HG03439 (cell line): ENCODE measurements around the gene UTS2R.

Source experiments
- ATAC-seq: cut with Tn5 transposase; IDR thresholded peaks from one replicate; pipeline ENCODE4 v1.9.1; 2021; ENCODE audit warnings: mild to moderate bottlenecking, moderate library complexity; ENCODE audit not compliant: unreplicated experiment

UTS2R gene

DNA sequence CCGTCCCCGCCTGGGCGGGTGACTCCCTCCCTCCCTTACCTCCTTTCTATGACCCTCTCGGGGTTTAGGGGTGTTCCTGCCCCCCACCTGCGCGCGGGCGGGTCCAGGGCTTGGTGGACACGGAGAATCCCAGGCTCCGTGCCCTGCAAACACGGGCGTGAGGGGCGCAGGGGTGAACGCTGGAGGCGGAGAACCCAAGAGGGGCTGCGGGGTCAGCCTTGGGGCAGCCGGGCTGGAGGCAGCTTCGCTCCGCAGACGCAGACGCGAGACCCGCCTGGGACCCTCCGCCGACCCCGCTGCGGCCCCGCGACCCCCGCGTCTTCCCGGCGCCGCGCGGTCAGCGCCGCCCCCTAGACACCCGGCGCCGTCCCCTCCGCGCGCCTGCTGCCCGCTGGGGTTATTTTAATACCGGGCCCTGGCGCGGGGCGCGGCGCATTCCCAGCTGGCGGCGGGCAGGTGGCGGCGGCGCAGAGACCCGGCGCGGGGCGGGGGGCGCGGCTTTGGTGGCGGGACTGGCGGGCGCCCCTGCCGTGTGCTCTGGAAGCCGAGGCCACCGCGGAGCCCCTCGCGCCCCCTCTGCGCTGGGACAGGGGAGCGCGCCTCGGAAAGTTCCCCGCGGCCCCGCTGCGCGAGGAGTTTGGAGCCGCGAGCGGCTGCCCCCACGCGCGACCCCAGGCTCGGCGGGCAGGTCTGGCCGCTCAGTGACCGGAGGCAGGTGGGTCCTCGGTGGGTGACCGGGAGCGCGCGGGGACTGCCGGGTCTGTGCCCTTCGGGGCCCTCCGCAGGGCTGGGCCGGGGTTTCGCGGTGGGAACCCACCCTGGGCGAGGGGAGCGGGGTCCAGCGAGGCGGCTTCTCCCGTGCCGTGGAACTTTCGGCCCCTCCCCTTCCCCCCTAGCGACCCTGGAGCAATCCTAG is at the start of gene UTS2R:
Gene UTS2R, plus strand, starts transcription at position 433 of the 916 bp plus-strand sequence. CDS start 2,560 bp downstream, outside the sequence.
- ATAC-seq: no peak

DNA sequence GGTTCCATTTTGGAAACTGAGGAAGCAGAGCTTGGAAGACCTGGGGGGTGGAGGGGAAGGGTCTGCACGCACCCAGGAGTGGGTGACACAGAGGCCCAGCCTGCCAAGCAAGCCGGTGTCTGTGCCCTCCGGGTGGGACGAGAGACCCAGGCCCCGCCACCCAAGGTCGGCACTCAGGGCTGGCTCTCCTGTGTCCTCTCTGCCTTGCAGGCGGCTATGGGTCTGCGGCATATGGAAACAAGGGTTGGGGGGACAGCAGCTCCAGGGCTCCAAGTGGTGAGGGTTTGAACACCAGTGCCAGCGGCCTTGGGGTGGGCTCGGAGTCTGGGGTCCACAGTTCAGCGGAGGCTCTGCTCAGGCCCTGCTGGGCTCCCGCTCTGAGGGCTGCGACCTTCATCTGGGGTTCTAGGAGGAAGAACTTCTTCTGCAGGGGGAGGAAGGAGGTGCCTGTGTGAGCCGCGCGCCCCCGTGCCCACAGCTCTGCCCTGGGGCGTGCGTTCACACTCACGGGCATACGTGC is 49.6 kb upstream of the UTS2R start:
- no peak for ATAC-seq

DNA sequence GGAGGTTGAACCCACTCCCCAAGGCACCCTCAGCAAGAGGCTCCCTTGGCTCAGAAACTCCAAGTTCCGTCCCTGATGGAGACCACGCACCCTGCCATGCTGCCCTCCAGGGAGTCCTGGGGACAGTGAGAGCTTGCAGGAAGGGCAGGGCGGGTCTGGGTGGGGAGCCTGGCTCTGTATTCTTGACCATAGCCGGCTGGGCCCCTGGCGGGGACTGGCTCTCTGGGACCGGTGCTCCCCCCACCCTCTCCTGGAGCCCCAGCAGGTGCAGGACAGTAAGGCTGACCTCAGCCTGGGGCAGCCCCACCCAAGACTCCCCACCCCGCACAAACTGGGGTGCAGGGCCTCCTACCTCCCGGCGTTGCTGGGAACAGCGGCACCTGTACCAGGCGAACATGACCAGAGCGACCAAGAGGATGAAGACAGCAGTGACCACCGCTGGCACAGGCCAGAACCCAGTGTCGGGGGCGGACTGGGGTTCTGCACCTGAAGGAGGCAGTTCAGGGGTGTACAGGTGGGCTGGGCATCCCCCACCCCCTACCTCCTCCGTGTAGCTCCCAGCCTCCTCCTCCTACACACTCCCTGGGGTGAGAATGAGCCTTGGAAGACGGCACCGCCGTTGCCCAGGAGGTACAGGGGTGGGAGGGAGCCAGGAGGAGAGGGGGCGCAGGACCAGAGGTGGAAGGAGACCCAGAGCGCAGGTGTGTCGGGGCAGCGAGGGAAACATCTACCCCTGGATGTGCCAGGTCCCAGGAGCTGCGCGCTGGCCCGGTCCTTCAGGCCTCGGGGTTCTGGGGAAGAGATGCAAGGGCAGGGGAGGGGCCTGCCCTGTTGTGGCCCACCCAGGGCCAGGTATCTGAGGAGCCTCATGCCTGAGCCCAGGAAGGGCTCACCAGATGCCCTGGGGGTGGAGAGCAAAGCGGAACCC is 48.8 kb upstream of the UTS2R start:
- ATAC-seq: no peak

DNA sequence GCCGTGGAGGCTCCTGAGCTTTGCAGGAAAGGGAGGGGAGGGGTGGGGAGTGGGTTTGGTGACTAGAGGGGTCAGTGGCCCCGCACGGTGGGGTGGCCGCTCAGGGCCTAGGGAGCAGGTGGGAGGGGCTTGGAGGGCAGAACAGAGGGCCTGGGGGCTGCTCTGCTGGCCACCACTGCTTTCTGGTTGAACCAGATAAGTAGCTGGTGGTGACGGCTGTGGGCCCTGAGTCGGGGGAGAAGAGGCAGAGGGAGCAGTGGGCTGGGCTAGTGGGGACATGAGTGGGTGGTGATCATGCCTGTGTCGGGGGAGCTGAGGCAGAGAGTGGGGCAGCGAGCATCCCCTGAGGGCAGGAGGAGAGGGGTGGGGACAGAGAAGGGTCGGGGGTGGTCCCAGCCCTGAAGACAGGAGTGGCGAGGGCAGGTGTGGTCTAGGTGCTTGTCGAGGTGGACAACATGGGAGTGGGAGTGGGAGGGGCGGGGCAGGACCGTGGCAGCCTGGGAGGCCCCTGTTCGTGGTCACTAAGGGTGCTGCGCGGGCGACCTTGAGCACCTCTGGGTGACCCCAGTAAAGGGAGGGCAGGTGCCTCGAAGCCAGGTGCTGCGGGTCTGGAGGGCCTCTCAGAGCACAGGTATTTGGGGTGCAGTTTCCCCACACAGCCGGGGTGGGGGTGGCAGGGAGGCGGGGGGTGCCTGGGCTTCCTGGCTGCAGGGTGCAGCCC is 47.9 kb upstream of the UTS2R start:
- ATAC-seq: no peak

DNA sequence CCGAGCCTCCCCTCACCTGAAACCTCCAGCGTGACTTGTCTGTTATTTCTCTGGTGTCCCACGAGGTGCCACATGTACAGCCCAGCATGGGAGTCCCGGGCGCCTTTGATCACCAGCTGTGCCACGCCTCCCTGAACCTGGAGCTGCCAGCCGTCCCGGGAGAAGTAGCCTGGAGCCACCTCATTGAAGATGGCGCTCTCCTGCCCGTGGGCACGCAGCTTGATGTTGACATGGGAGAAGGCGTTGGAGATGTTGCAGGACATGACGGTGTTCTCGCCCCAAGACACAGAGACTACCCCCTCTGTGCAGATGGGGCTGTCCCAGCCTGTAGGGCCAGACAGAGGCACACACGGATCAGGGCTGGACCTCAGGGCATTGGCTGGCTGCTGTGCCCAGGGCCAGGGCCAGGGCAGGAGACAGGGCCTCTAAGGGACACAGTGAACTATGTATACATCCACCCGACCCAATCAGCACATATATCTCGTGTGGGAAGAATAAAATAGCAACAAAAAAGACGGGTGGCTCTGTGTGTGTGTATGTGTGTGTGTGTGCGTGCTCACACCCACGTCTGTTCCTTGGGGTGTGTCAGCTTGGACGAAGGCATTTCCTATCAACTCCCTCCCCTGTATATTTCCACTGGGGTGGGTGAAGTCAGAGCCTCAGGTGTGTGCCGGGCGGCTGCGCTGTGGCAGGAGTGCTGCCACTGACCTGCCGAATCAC is 46.8 kb upstream of the UTS2R start:
- ATAC-seq: no peak

DNA sequence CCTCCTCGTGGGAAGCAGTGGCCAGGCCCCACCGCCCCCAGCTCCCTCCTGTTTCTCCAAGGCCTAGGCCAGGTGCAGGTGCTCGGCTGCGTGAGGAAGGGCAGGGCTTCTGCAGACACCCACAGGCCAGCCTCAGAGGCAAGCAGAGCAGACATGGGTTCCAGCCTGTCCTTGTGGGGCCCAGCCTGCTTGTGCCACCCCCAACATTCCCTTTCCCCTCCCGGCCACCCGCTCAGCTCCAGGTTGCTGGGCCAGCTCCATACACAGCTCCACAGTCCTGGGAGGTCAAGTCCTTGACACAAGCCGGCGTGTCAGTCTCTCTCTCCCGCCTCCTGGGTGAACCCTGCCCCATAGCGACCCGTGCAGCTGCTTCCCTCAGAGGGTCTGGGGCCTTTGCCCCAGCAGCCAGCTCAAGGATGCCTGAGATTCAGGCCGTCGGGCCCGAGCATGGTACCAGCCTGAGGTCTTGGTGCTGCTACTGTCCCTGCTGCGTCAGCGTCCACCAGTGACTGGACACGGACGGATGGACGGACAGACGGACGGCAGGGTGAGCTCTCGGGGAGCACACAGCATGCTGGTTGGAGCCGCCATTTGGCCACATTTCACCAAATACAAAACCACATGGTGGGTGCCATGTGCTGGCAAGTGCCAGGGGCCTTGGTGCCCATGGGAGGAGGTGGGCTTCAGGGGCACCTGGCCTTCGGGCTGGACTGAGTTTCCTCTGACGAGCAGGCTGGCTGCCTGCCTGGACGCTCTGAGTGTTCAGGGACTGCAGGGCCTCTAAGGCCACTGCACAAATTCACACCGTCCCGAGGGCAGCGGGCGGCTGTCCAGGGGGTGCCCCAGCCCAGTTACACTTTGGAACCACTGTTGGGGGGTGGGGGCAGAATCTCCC is 46.0 kb upstream of the UTS2R start:
- no peak for ATAC-seq

DNA sequence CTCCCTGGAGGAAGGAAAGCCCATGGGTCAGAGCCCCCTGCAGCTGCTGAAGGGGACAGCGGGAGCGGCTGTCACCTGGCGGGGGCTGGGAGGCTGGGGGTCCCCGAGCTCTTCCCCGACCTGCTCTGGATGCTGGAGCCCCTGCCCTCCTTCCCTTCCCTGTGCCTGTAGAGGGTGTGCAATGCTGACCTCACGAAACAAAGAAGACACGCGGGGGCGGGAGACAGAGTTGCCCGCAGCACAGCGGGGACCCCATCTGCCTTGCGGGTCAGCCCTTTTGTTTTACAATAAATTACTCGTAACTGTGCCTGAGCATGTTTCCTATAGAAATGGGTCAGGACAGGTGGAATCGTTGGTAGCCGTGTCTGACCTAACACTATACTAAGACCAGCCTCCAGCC is 44.3 kb upstream of the UTS2R start:
- no peak for ATAC-seq

DNA sequence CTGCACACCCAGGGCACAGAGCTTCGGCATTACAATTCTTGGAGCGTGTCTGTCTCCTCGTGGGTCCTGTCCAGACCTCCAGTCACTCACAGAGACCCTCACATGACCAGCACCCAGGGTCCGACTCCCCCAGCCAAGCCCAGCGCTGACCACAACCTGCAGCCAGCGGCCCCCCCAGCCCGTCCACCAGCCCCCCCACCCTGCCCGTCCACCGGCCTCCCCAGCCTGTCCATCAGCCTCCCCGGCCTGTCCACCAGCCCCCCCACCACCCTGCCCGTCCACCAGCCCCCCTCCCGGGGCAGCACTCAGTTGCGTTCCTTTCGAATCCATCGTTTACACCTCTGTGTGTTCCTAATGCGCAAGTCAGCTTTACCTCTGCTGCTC is 43.8 kb upstream of the UTS2R start:
- ATAC-seq: no peak

DNA sequence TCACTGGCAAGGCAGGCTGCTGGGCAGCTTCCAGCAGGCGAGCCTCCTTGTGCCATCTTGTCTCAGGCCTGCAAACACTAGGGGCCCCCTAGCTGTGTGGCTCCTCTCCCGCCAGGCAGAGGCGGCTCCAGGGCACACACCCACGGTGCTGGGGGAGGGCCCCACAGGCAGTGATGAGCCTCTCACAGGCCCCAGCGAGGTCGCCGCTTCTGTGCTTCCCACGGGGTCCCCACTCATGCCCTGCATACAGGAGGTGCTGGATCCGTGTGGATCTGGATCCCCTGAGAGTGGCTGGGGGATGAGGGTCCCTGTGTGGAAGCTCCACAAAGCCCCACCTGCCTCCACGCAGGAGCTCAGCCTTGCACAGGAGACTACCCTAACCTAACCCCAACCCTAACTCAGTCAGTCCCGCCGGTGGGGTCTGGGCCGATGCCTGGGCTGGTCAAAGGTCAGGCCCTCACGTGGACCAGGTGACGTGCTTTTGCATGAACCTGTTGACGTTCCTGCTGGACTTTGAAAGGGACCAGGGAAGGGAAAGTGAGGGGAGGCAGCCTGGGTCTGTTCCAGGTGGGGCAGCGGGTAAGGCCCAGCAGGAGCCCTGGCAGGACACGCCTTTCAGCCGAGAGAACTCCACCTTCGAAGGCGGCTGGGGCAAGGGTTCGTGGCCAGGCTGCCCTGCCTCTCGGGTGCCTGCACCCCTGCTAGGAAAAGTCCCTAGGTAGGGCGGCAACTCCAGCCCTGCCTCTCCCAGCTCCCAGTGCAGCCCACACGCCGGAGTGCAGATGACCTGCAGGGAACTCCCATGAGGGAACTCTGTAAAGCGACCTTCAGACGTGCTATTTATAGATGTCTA is 43.2 kb upstream of the UTS2R start:
- no peak for ATAC-seq

DNA sequence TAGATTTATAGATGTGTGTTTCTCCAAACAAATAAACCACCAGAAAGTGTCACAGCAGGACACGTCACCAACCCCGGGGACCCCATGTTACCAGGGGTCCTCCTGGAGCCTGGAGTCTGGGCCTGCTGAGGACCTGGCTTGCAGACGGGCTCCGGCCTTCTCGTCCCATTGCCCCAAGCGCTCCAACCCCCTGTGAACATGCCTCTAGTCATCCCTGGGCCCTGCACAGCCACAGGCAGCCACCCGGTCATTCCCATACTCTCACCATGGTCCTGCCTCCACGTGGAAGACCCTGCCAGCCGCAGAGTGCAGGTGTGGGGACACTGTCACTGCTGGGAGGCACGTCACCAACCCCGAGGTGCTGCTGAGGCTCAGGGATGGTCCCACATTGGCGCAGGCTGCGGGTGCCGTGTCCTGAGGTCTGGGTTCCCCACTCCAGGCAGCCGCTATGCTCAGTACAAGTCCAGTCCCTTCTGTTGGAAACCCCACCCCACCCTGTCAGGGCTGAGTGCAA is 42.5 kb upstream of the UTS2R start:
- ATAC-seq: no peak

DNA sequence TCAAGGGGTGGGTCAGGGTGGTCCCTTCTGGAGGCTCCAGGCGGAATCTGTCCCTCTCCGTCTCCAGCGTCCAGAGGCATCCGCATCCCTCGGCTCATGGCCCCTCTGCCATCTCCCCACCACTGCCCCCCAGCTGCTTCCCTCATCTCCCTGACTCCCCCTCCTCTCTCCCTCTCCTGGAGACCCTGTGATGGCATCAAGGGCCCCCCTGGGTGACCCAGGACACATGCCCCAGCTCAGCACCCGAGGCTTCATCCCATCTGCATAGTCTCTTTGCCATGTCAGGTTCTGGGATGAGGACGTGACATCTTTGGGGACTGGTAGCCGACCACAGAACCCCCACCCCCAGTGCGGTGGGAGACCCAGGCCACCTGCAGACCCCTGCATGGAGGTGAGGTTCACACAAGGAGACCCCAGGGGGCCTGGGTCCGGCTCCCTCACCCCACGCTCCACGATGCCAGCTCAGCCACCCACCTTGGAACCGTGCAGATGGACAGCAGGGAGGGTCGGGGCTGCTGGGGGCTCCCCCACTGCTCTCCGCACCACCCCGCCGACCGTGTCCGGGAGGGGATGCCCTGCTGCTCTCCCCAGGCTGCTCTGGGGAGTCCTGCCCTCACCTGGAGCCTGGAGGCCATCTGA is 41.8 kb upstream of the UTS2R start:
- no peak for ATAC-seq

DNA sequence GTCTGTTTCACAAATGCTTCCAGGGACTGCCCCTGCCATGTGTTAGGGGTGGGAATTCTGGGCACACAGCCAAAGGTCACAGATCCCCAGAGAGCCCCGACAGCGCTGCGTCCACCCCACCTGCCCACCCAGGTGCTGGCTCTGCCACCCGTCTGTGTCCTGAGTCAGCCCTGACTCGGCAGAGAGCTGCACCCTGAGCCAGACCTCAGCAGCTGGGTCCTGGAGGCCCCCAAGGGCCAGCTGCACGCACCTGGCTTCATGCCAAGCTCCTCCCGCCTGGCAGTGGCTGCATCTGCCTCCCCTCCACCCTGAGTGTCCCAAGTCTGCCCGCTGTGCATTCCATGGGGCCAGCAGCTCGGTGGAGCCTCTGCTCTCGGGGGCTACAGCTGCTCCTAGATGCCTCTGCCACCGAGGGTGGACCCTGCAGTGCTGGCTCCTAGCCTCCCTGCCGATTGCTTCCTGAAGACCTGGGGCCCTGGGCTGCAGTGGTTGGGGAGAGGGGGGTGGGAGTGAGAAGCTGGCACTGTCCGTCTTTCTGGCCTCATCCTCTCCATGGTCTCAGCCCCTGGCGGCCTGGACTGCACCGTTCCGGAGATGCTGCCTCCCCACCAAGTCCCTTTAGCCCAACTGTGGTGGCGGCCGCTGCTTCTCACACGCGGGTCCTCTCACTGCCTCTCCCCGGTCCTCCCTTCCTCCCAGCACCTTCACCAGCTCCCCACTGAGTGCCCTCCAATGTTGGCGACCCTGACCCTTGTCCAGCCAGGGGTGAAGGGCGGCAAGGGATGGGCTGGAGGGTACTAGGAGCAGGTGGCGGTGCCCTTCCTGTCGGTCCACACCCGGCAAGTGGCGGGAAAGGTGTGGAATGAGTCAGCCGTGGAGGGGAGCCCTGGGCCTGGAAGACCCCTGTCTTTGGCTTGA is 41.0 kb upstream of the UTS2R start:
- ATAC-seq: no peak

DNA sequence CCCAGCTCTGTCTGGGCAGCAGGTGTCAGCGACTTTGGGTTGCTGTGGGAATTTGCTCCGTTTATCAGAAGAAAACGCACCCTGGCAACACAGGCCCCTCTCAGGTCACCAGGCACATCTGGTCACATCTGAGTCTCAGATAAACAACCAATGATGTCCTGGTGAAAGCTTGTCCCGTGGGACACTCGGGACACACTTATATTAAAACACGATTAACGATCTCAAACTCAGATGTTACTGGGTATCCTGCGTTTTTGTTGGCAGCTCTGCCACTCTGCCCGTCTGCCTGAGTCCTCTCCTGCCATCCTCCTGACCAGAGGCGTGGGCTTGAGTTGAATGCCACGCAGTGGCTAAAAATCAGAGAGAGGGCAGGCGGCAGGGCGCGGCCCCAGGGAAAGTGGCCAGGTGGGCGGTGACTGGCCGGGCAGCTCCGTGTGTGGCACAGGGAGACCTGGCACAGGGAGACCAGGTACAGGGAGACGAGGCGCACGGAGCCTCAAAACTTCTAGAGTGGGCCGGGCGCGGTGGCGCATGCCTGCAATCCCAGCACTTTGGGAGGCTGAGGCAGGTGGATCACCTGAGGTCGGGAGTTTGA is 40.1 kb upstream of the UTS2R start:
- ATAC-seq: no peak

DNA sequence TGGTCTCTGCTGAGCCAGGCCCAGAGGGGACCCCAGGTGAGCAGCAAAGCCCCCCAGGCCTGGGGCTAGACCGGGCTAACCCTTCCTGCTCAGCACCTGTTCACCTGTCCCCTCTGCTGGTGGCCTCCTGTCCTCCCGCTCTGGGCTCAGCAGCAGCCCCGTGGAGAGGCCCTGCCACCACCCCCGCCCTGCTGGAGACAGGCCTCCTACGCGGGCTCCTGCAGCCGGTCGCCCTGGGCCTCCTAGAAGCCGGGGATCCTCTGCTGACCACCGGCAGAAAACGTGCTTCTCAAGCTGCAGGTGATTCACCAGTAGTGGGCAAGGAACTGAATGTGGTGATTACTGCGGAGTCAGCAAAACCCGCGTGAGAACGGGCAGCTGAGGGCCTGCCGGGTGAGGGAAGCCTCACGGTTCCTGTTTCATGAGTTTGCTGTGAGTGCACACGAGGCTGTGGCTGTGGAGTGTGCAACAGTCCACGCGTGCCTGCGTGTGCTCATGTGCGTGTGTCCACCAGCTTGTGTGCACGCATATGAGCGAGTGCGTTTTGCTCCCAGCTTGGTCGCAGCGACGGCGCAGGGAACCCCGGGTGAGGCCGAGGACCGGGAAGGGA is 38.8 kb upstream of the UTS2R start:
- ATAC-seq: no peak

DNA sequence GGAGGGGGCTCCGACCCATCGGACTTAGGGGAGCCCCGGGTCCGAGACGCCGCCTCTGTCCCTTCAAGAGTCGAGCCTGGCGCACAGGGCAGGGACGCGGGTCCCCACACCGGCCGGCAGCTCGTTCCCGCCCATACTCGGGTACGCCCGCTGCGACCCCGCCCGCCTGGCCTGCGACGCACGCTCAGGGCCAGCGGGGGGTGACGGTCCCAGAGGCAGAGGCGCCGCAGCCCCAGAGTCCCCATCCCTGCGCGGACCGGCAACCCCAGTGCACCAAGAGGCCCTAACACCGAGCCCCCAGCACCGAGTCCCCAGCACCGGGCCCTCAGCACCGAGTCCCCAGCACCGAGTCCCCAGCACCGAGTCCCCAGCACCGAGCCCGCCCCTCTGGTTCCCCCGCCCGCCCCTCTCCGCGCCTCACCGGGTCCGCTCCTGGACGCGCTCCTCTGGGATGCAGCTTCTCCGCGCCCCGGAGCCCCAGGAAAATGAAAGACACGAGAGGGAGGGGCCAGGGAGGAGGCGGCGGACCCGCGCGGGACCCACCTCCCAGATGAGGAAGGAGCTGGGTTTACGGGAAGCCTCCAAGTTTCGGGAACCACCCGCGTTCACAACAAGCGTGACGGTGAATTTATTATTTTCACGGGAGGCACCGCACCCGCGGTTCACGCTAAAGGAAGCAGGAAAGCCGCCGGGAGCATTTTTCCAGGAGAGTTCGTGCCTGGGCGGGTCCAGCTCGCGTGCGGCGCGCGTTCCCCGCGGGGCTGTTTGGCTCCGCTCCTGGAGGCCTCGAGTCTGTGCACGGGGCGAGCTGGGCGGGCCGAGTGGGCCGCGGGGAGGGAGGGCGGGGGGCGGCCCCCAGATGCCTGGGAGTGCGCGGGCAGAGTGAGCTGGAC is 38.0 kb upstream of the UTS2R start, which contains the start of gene SECTM1:
Gene SECTM1, minus strand, starts transcription at position 488 of the 893 bp plus-strand sequence. CDS start 6,526 bp downstream, outside the sequence.
- no peak for ATAC-seq
